Endothelial cell of umbilical vein (primary cell): Measurements from ENCODE around the gene DSCAML1. TPM values are rescaled to one million over a fixed set of nuclear protein-coding genes. Genes with fewer than 3 reads are reported as not detected.

Experiments
- BruUV-seq: library from RNA; stranded (reverse); fragments of 400-500 nt; replicated peaks from 2 replicates; lab custom pipeline; 2021; lab: Mats Ljungman, UMichigan
- CTCF ChIA-PET: fragments of 300-600, 350-600 bp; sonication (Branson Sonifier 250); formaldehyde crosslinking; loops from one replicate; lab custom pipeline; 2021; ENCODE audit warnings: antibody characterized with exemption, inconsistent platforms; lab: Charles Lee
- POLR2A ChIA-PET: fragments of 300-600, 350-600 bp; sonication (Branson Sonifier 250); formaldehyde crosslinking; loops from one replicate; lab custom pipeline; 2021; ENCODE audit warnings: antibody characterized with exemption, inconsistent platforms; lab: Charles Lee
- DNase-seq: peaks from one replicate; pipeline ENCODE4 v3.0.0-alpha.2; 2011; ENCODE audit warnings: low read depth, low spot score
- FAIRE-seq: peaks from 2 replicates; lab custom pipeline; 2011; peaks lifted over from hg19 to GRCh38; lab: Jason Lieb, UNC
- H2AFZ ChIP-seq: 2 replicates; pipeline ENCODE4 v1.6.0; 2012; ENCODE audit warnings: low read depth, low read length, control low read depth, inconsistent platforms
- H3K27ac ChIP-seq: 2 replicates; pipeline ENCODE4 v1.5.1; 2011; ENCODE audit warnings: low read depth, mild to moderate bottlenecking, control low read depth, low read length, moderate library complexity; ENCODE audit not compliant: insufficient read depth
- H3K27me3 ChIP-seq, 2 experiments: 2 replicates each; pipeline versions ENCODE4 v1.6.0 to v1.6.1; 2011; ENCODE audit warnings: low read length in 2 of 2, mixed read lengths in 1 of 2; ENCODE audit not compliant: control insufficient read depth in 2 of 2, insufficient read depth in 2 of 2
- H3K36me3 ChIP-seq, 2 experiments: 2 replicates in 1 of 2; 3 replicates in 1 of 2; pipeline ENCODE4 v1.5.1; 2011; ENCODE audit warnings: low read length in 2 of 2, mild to moderate bottlenecking in 1 of 2, moderate library complexity in 1 of 2; ENCODE audit not compliant: control insufficient read depth in 2 of 2, insufficient read depth in 2 of 2; ENCODE audit errors: extremely low read depth in 1 of 2
- H3K4me1 ChIP-seq: 3 replicates; pipeline ENCODE4 v1.5.1; 2011; ENCODE audit warnings: mild to moderate bottlenecking, low read length; ENCODE audit not compliant: control insufficient read depth, insufficient read depth; ENCODE audit errors: extremely low read depth
- H3K4me2 ChIP-seq: 2 replicates; pipeline ENCODE4 v1.6.1; 2011; ENCODE audit warnings: low read length, control low read depth, mixed read lengths; ENCODE audit not compliant: insufficient read depth
- H3K4me3 ChIP-seq, 3 experiments: fragments of 200-600 bp in 1 of 3; sonication (generic), shearing (Covaris generic) in 1 of 3; replicated peaks in 1 of 3; 2 replicates each; pipeline ENCODE4 v1.5.1; 2011 to 2016; ENCODE audit warnings: control low read depth in 3 of 3, low read length in 3 of 3, mild to moderate bottlenecking in 2 of 3, inconsistent platforms in 1 of 3, low read depth in 1 of 3, moderate library complexity in 1 of 3; ENCODE audit not compliant: insufficient read depth in 1 of 3
- H3K79me2 ChIP-seq: 2 replicates; pipeline ENCODE4 v1.6.0; 2012; ENCODE audit warnings: low read length, inconsistent platforms; ENCODE audit not compliant: control insufficient read depth, insufficient read depth
- H3K9ac ChIP-seq: replicated peaks from 2 replicates; pipeline ENCODE3; 2011; ENCODE audit warnings: low read length, control low read depth; ENCODE audit not compliant: insufficient read depth; ENCODE audit errors: extremely low read depth
- H3K9me1 ChIP-seq: replicated peaks from 3 replicates; pipeline ENCODE4 v1.6.0; 2011; ENCODE audit warnings: mild to moderate bottlenecking, low read length; ENCODE audit not compliant: control insufficient read depth, insufficient read depth; ENCODE audit errors: extremely low read depth
- H3K9me3 ChIP-seq: replicated peaks from 2 replicates; pipeline ENCODE4 v1.5.1; 2012; ENCODE audit warnings: low read length, inconsistent platforms; ENCODE audit not compliant: control insufficient read depth, insufficient read depth
- H4K20me1 ChIP-seq: replicated peaks from 2 replicates; pipeline ENCODE3; 2011; ENCODE audit warnings: mild to moderate bottlenecking, low read length; ENCODE audit not compliant: control insufficient read depth, insufficient read depth; ENCODE audit errors: extremely low read depth
- CTCF ChIP-seq, 2 donors: IDR thresholded peaks; 1 replicate in 1 of 2; 2 replicates in 1 of 2; pipeline ENCODE4 v1.5.1; 2011; ENCODE audit warnings: low read length in 2 of 2, mild to moderate bottlenecking in 2 of 2, moderate library complexity in 2 of 2, control low read depth in 1 of 2, inconsistent platforms in 1 of 2, low read depth in 1 of 2; ENCODE audit not compliant: insufficient read depth in 1 of 2; ENCODE audit errors: extremely low read depth in 1 of 2
- EZH2 ChIP-seq: IDR thresholded peaks from 2 replicates; pipeline ENCODE4 v1.6.1; 2012; ENCODE audit warnings: borderline replicate concordance, low read depth, mild to moderate bottlenecking, moderate library complexity, low read length, inconsistent platforms; ENCODE audit not compliant: severe bottlenecking
- FOS ChIP-seq: IDR thresholded peaks from 2 replicates; pipeline ENCODE4 v1.6.1; 2011; ENCODE audit warnings: mild to moderate bottlenecking, low read length, moderate library complexity, borderline replicate concordance; ENCODE audit not compliant: insufficient read depth
- GATA2 ChIP-seq: IDR thresholded peaks from 2 replicates; pipeline ENCODE4 v1.7.0; 2011; ENCODE audit warnings: low read depth, mild to moderate bottlenecking, moderate library complexity, mixed read lengths, low read length; ENCODE audit not compliant: insufficient read length, insufficient read depth
- JUN ChIP-seq: IDR thresholded peaks from 2 replicates; pipeline ENCODE4 v1.6.1; 2011; ENCODE audit warnings: borderline replicate concordance, low read depth; ENCODE audit not compliant: insufficient read length, insufficient read depth
- MAX ChIP-seq: IDR thresholded peaks from 2 replicates; pipeline ENCODE4 v1.6.1; 2011; ENCODE audit not compliant: insufficient read depth, insufficient read length
- MYC ChIP-seq: IDR thresholded peaks from one replicate; pipeline ENCODE4 v1.6.1; 2011; ENCODE audit warnings: mild to moderate bottlenecking, low read depth, low read length
- POLR2A ChIP-seq: IDR thresholded peaks from 2 replicates; pipeline ENCODE4 v1.6.1; 2012; ENCODE audit warnings: low read depth, mild to moderate bottlenecking, control low read depth, low read length
- POLR2AphosphoS5 ChIP-seq: IDR thresholded peaks from 2 replicates; pipeline ENCODE4 v1.6.1; 2012; ENCODE audit warnings: low read depth, mild to moderate bottlenecking, control low read depth, low read length, moderate library complexity; ENCODE audit not compliant: insufficient read depth
- dilution Hi-C: fragments of 300-500 bp; cut with MboI; formaldehyde crosslinking; loops from one replicate; pipeline ENCODE4 v1.15.0; 2019; ENCODE audit warnings: low sequenced_read_pairs; ENCODE audit not compliant: extremely low pct_ligation_motif_present
- intact Hi-C: fragments of 100-400 bp; cut with micrococcal nuclease; formaldehyde crosslinking; loops from one replicate; pipeline ENCODE4 v1.10.0; 2022
- polyA plus RNA-seq, 4 experiments: library from polyadenylated mRNA; depleted of rRNA in 3 of 4; stranded (reverse) in 3 of 4; unstranded in 1 of 4; fragments of >200 nt; gene quantifications; 2 replicates each; pipeline versions ENCODE4 v1.2.1 to v1.2.3, GENCODE V29; 2011 to 2012; ENCODE audit warnings: missing spikeins in 1 of 4
- total RNA-seq: library from RNA; stranded (reverse); gene quantifications from 2 replicates; pipeline ENCODE4 v1.2.3, GENCODE V29; 2021

Gene DSCAML1
- total and polyA plus RNA-seq, 2 donors (not counting 3 experiments of a cell fraction or from before 2014, with no cell fraction given), result not detected

GRCh38 chr11:117722082-117722481 lies 74.9 kb downstream of the DSCAML1 start:
- H3K4me2 ChIP-seq, result no peak overlapping the region
- intact Hi-C loops, result no loop called here
- no peaks in the 10 kb centered on the region for H3K9me1 ChIP-seq
- FAIRE-seq, result no peak
- no peaks in the 10 kb centered on the region for H3K9me3 ChIP-seq
- ChIA-PET POLR2A (no interaction called here), CTCF (interaction anchor here (1.3 kb wide), 1 partner anchor 296 kb away, joined by 4 read pairs; no protein-coding TSS in a partner anchor)
- no peaks in the 10 kb centered on the region for H3K36me3 ChIP-seq
- TF ChIP-seq POLR2A, result no peak
- no peak for TF ChIP-seq MAX
- no peak for TF ChIP-seq MYC
- TF ChIP-seq FOS, result no peak
- TF ChIP-seq JUN, result no peak
- no peak for TF ChIP-seq EZH2
- no peak for TF ChIP-seq CTCF (IDR thresholded peaks at IDR 0.05; ENCODE audit: extremely low read depth in 1 of 2, insufficient read depth in 1 of 2, low read depth in 1 of 2, low read length in 2 of 2)
- no peak for TF ChIP-seq GATA2
- TF ChIP-seq POLR2AphosphoS5, result no peak
- H3K4me1 ChIP-seq, result no peaks in the 10 kb centered on the region
- H4K20me1 ChIP-seq, result no peaks in the 10 kb centered on the region
- no peak overlapping the region for H2AFZ ChIP-seq
- H3K27ac ChIP-seq, result no peak overlapping the region
- H3K27me3 ChIP-seq, result peaks cover 2 to 7% of the 10 kb centered on the region in 2 experiments
- H3K79me2 ChIP-seq, result no peaks in the 10 kb centered on the region
- H3K9ac ChIP-seq, result no peak overlapping the region
- H3K4me3 ChIP-seq, result no peak overlapping the region
- BruUV-seq, result no TSS peak
- DNase-seq, result no peak
- dilution Hi-C loops, result no loop called here
